Measurements from ENCODE around the gene SCO2.
"Not testable (repeated sequence)": the region's sequence is repeated elsewhere in the genome, so short reads cannot be mapped to it uniquely, and the experiment has no call there.

Gene SCO2

GRCh38 chr22:50531546-50531961 lies 6.2 kb upstream of the SCO2 start:
- no peak for DNase-seq

GRCh38 chr22:50530877-50531545 lies 5.6 kb upstream of the SCO2 start:
- no peak for DNase-seq

DNA sequence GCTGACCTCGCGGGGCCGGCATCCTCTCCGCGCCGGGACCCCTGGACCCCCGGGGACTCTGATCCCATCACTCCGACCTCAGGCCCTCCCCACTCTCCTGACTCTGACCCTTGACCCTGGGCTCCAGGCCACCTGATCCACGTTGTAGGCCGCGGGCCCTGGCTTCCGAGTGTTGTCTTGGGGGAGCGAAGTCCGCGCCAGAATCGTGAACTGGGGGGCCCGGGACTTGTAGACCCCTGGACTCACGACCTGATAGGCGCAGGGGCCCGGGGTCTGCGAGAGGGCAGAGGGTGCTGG lies 5.1 kb upstream of the SCO2 start:
- no peak for DNase-seq

GRCh38 chr22:50529897-50530579 lies 4.6 kb upstream of the SCO2 start, which contains the start of gene TYMP:
Gene TYMP (minus strand): TSS chr22:50530012. CDS start chr22:50529709, 303 bp downstream.
- DNase-seq: no peak

- DNase-seq: no peak
Measured at GRCh38 chr22:50529416-50529896, 4.1 kb upstream of the SCO2 start.

GRCh38 chr22:50528682-50529415 lies 3.5 kb upstream of the SCO2 start:
- DNase-seq: no peak

GRCh38 chr22:50527921-50528681 lies 2.7 kb upstream of the SCO2 start:
- DNase-seq: no peak

DNA sequence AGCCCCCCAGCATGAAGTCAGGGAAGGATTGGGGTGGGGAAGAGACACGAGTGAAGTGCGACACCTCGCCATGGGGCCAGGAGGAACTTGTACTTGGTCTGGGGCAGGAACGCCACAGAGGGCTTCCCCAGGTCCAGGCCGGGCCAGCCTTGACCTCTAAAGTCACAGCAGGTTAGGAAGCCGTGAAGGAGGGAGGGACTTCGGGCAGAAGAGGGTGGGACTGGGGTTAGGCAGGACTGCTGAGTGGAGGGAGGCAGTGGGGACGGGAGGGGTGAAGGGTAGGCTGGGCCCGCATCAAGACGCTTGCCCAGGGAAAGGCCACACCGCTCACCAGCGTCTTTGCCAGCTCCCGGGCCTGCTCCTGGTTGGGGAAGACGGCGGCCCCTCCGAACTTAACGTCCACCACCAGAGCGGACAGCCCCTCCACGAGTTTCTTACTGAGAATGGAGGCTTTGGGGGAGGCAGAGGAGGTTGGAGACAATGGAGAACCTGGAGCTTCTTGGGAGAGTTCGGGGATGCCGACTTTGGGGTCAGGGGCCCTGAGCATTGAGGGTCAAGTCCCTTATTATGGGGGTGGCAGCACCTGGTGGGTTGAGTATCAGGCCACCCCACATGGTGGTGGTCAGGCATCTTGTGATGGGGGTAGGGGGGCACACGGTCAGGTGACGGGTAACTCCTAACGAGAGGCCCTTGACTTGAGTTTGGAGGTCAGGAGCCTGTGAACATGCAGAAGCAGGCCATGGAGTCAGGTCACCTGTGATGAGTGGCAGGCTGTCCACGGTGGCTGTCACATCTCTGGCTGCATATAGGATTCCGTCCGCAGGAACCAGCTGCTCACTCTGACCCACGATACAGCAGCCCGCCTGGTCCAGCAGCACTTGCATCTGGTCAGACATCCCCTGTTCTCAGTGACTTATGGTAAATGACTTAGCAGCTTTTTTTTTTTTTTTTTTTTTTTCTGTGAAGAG lies 1.7 kb upstream of the SCO2 start:
- DNase-seq: peak; percentile 38

DNA sequence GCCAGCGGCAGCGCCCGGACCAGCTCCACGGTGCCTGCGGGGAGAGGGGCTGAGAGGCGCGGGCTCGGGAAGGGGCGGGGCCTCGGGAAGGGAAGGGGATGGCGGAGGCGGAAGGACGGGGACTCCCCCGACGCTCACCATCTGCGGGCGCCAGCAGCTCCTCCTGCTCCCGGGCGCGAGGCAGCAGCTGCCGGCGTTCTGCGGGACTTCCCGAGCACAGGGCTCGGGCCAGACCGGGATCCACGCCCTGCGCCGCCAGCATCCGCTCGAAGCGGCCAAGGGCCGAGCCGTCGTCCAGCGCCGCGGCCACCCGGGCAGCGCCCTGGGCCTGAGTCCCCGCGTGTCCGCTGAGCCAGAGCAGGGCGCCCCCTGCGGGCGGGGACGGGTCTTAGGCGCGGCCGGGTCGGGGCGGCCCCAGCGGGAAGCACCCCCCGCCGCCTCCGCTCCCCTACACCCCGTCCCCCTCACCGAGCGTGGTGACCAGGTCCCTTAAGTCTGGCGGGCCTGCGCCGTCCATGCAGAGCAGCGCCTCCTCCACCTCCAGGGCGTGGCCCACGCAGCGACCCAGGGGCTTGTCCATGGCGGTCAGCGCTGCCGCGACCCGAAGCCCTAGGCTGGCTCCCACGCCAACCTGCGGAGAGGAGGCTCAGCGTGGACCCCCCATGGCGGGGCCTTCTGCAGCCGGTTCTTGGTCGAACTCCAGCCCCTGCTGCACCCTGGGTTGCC lies 873 bp upstream of the SCO2 start:
- DNase-seq: peak; percentile 81

- no peak for DNase-seq
Measured at GRCh38 chr22:50525858-50526107, 385 bp upstream of the SCO2 start.

DNA sequence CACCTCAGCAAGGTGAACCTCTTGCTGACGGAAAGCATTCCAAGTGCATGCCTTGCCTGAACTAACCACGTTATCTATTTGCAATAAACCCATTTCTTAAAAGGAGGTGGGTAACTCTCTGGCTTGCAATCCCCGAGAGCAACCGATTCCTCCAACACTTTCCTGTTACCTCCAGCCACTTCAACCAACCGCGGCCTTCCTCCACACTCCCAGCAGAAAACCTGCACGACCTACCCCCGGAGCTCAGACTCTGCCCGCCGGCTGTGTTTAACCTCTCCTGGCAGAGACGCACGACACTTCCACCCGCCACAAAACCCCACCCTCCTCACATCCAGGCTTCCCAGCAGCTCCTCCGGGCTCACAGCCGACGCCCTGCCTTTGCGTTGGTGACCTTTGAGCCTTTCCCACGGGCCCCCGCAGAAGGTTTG lies 708 bp downstream of the SCO2 start:
- DNase-seq: no peak

DNA sequence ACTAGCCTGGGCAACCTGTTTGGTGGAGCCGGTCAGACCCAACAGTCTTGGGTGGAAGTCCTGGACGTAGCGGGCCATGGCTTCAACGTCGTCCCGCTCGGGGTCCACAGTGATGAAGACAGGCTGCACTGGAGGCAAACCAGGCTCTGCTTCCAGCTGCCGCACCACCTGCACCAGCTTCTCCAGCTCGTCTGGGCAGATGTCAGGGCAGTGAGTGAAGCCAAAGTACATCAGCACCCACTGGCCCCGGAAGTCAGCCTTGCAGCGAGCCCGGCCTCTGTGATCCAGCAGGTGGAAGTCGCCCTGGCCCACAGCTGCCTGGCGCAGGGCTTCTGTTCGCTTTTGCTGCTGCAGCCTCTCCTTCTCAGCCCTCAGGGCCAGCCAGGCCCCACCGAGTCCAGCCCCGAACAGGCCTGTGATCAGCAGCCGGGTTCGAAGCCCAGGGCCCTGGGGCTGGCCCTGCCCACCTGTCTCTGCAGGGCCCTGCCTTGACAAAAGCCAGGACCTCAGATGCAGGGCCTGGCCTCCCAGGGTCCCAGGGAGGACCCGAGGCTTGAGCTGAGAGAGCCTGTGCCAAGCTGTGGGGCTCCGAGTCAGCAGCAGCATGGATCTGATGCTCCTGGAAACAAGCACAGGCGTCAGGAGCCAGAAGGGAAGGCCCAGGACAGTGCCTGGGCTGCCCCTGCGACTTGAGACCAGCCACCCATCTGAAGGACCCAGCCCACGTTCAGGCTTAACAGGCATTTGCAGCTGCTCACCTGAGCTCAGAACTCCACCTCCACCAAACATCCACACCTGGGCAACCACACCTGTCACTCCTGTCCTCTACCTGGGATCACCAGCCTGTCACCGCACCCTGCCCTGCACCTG lies 1.4 kb downstream of the SCO2 start:
- no peak for DNase-seq

DNA sequence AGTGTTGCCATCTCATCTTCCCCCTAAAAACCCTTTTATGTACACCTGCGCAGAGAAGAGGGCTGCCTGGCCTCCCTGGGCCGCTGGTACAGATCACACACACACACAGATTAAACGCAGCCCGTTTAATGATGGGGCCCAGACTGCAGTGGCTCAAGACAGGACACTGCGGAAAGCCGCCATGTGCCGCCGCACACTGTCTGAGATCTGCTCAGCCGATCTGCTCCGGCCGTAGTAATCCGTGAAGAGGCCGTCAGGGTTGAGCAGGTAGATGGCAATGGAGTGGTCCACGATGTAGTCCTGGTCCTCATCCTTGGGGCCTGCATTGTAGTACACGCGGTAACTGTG lies 2.0 kb downstream of the SCO2 start:
- DNase-seq: no peak

DNA sequence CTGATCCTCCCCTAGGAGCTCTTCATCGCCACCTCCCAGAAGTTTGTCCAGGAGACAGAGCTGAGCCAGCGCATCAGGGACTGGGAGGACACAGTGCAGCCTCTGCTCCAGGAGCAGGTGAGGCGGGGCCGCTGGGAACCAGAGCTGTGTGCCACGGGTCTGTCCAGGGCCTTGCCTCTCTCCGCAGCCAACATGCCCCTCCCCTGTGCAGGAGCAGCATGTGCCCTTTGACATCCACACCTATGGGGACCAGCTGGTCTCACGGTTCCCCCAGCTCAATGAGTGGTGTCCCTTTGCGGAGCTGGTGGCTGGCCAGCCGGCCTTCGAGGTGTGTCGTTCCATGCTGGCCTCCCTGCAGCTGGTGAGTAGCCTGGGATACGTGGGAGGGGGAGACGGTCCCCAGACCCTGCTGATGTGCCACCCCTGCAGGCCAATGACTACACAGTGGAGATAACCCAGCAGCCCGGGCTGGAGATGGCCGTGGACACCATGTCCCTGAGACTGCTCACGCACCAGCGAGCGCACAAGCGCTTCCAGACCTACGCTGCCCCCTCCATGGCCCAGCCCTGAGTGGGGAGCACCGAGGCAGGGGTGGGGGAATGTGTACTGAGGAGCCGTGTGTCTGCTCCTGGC lies 2.5 kb downstream of the SCO2 start:
- DNase-seq: no peak

GRCh38 chr22:50522208-50522805 lies 3.1 kb downstream of the SCO2 start:
- no peak for DNase-seq

GRCh38 chr22:50521710-50522109 lies 3.7 kb downstream of the SCO2 start:
- DNase-seq: no peak

- DNase-seq: no peak
Measured at GRCh38 chr22:50520826-50521453, 4.5 kb downstream of the SCO2 start.

DNA sequence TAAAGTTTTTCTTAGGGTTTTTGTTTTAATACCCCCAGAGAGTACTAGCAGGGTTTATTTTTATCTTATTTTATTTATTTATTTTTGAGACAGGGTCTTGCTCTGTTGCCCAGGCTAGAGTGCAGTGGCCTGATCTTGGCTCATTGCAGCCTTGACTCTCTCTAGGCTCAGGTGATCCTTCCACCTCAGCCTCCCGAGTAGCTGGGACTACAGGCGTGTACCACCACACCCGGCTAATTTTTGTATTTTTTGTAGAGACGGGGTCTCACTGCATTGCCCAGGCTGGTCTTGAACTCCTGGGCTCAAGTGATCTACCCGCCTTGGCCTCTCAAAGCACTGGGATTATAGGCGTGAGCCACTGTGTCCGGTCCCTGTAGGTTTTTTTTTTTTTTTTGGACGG lies 5.2 kb downstream of the SCO2 start:
- not testable (repeated sequence) for DNase-seq

DNA sequence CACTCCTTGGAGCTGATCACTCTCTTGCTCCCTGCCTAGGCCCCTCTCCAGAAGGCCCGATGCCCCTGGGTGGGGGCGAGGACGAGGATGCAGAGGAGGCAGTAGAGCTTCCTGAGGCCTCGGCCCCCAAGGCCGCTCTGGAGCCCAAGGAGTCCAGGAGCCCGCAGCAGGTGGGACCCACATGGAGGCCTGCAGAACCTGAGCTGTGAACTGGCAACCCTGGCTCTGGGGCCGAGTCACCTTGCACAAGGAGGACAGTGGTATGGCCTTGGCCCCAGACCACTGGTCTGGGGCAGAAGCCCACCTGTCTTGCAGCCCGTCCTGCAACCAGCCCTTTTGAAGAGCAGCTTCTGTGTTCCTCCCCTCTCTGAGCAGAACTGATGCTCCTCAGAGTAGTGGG lies 6.2 kb downstream of the SCO2 start:
- no peak for DNase-seq
